DMS114 treated with DMSO at 0.1 percent for 48 hours (cell line): ENCODE data around the gene TAS1R1.
A peak's percentile ranks its signal among the peaks of the same experiment; 100 is the strongest.
"Not testable (repeated sequence)": the region's sequence is repeated elsewhere in the genome, so short reads cannot be mapped to it uniquely, and the experiment has no call there.

Experiments
- DNase-seq: peaks from one replicate; lab custom pipeline; 2025; ENCODE audit not compliant: unreplicated experiment; lab: John Stamatoyannopoulos, UW

TAS1R1 gene

GRCh38 chr1:6588128-6588892 lies 33.2 kb downstream of the TAS1R1 start:
- no peak for DNase-seq

- DNase-seq, result no peak
Observed at GRCh38 chr1:6588893-6589520, 33.9 kb downstream of the TAS1R1 start.

- no peak for DNase-seq
Observed at GRCh38 chr1:6590046-6590445, 34.9 kb downstream of the TAS1R1 start.

- DNase-seq, result no peak
Observed at GRCh38 chr1:6591222-6591621, 36.1 kb downstream of the TAS1R1 start.

- no peak for DNase-seq
Observed at GRCh38 chr1:6591644-6592043, 36.5 kb downstream of the TAS1R1 start.

GRCh38 chr1:6592441-6592840 lies 37.3 kb downstream of the TAS1R1 start:
- no peak for DNase-seq

GRCh38 chr1:6592865-6593593 lies 37.9 kb downstream of the TAS1R1 start:
- DNase-seq, result no peak

GRCh38 chr1:6593810-6594209 lies 38.7 kb downstream of the TAS1R1 start:
- no peak for DNase-seq

GRCh38 chr1:6594977-6595740 lies 40.1 kb downstream of the TAS1R1 start:
- no peak for DNase-seq

GRCh38 chr1:6596351-6596750 lies 41.2 kb downstream of the TAS1R1 start:
- DNase-seq, result no peak

- DNase-seq, result no peak
Observed at GRCh38 chr1:6596886-6597776, 42.0 kb downstream of the TAS1R1 start.

- DNase-seq, result no peak
Observed at GRCh38 chr1:6597777-6598131, 42.6 kb downstream of the TAS1R1 start.

- DNase-seq, result no peak
Observed at GRCh38 chr1:6599141-6599975, 44.3 kb downstream of the TAS1R1 start.

GRCh38 chr1:6599991-6600390 lies 44.9 kb downstream of the TAS1R1 start:
- not testable (repeated sequence) for DNase-seq

- no peak for DNase-seq
Observed at GRCh38 chr1:6600410-6601048, 45.4 kb downstream of the TAS1R1 start.

- DNase-seq, result no peak
Observed at GRCh38 chr1:6601049-6601922, 46.2 kb downstream of the TAS1R1 start.

GRCh38 chr1:6601923-6602668 lies 47.0 kb downstream of the TAS1R1 start:
- DNase-seq, result peak; percentile 50
